Lung (tissue), 12 donors: ENCODE results near the gene RILP. TPM values are rescaled to one million over a fixed set of nuclear protein-coding genes. Genes with fewer than 3 reads are reported as not detected.

ENCODE experiments used
- ATAC-seq: fragments of 200-7000 bp; cut with Tn5 transposase; one replicate; pipeline ENCODE4 v1.9.1; 2020; ENCODE audit warnings: moderate number of reproducible peaks; ENCODE audit not compliant: insufficient read depth, low FRiP score
- DNase-seq, 3 donors: peaks; one replicate each; pipeline ENCODE4 v3.0.0-alpha.2; 2013 to 2017
- H3K27ac ChIP-seq, 2 donors: one replicate each; pipeline ENCODE4 v1.5.1; 2013; ENCODE audit warnings: mild to moderate bottlenecking in 2 of 2, moderate library complexity in 2 of 2, control low read depth in 1 of 2, inconsistent platforms in 1 of 2, low read depth in 1 of 2, low read length in 1 of 2
- H3K27me3 ChIP-seq, 3 donors: one replicate each; pipeline ENCODE4 v1.5.1; 2013; ENCODE audit warnings: low read length in 2 of 3; ENCODE audit not compliant: control insufficient read depth in 3 of 3, insufficient read depth in 3 of 3
- H3K36me3 ChIP-seq, 4 donors: one replicate each; pipeline ENCODE4 v1.5.1; 2013; ENCODE audit warnings: low read length in 4 of 4, mild to moderate bottlenecking in 1 of 4, moderate library complexity in 1 of 4; ENCODE audit not compliant: control insufficient read depth in 4 of 4, insufficient read depth in 4 of 4
- H3K4me1 ChIP-seq, 5 donors: one replicate each; pipeline ENCODE4 v1.5.1; 2013; ENCODE audit warnings: low read length in 5 of 5, mild to moderate bottlenecking in 2 of 5, moderate library complexity in 1 of 5; ENCODE audit not compliant: control insufficient read depth in 5 of 5, insufficient read depth in 5 of 5
- H3K4me3 ChIP-seq: one replicate; pipeline ENCODE4 v1.5.1; 2013; ENCODE audit warnings: mild to moderate bottlenecking, control low read depth, moderate library complexity
- H3K9ac ChIP-seq, 2 donors: one replicate each; pipeline ENCODE4 v1.5.1; 2013; ENCODE audit warnings: low read length in 2 of 2, control low read depth in 1 of 2; ENCODE audit not compliant: insufficient read depth in 1 of 2
- H3K9me3 ChIP-seq, 4 donors: one replicate each; pipeline ENCODE4 v1.5.1; 2013; ENCODE audit warnings: low read length in 3 of 4, mild to moderate bottlenecking in 1 of 4, moderate library complexity in 1 of 4; ENCODE audit not compliant: control insufficient read depth in 4 of 4, insufficient read depth in 3 of 4
- CTCF ChIP-seq: IDR thresholded peaks from 2 replicates; pipeline ENCODE4 v1.5.1; 2012; ENCODE audit warnings: mild to moderate bottlenecking; ENCODE audit errors: control extremely low read depth, extremely low read depth
- WGBS, 2 donors: extraction: QIAGEN DNeasy Blood & Tissue Kit; methylation state at CpG; one replicate each; pipeline ENCODE4 v1.1.7; 2013; 5-methylcytosine and 5-hydroxymethylcytosine counted together
- polyA plus RNA-seq, 2 donors: library from polyadenylated mRNA; stranded (reverse); fragments of 200-250 nt; gene quantifications; one replicate each; pipeline ENCODE4 v1.2.1, GENCODE V29; 2013
- total RNA-seq, 2 donors: library from RNA; depleted of rRNA in 1 of 2; stranded (reverse); fragments of >200 nt in 1 of 2; gene quantifications; one replicate each; pipeline ENCODE4 v1.2.1, GENCODE V29; 2014 to 2021
- donor health status: control.
- donor health status: control.
- donor health status: Bipolar disorder and iron deficiency.
- donor health status: healthy.
- donor health status: DM: yes; HTN: yes; CAD: no.

The RILP gene
- total and polyA plus RNA-seq, 4 donors: 23.1 to 46.3 (median 32.4) TPM

GRCh38 chr17:1626333-1626732, 23.3 kb downstream of the RILP start:
- Histone ChIP-seq H3K27ac (peak overlapping the region in 1 of 2 donors; percentile 87), H3K9me3 (no peaks in the 10 kb centered on the region), H3K4me1 (peaks cover 0 to 27% (median 12%) of the 10 kb centered on the region in 5 donors), H3K27me3 (peaks cover 0 to 7% (median 0%) of the 10 kb centered on the region in 3 donors), H3K36me3 (peaks cover 0 to 2% (median under 1%) of the 10 kb centered on the region in 4 donors), H3K9ac (no peak overlapping the region), H3K4me3 (no peak overlapping the region)
- ATAC-seq: no peak
- TF ChIP-seq CTCF: no peak
- 42 to 61% methylated on average over 3 of the region's 3 CpGs for WGBS, 2 donors
- no peak for DNase-seq

- DNase-seq (no peak), ATAC-seq (no peak)
- Histone ChIP-seq H3K27me3 (peaks cover 0 to 6% (median 0%) of the 10 kb centered on the region in 3 donors), H3K9me3 (no peaks in the 10 kb centered on the region), H3K27ac (no peak overlapping the region), H3K4me3 (no peak overlapping the region), H3K4me1 (peaks cover 0 to 27% (median 12%) of the 10 kb centered on the region in 5 donors), H3K9ac (no peak overlapping the region), H3K36me3 (peaks cover 0 to 3% (median under 1%) of the 10 kb centered on the region in 4 donors)
- TF ChIP-seq CTCF: no peak
- WGBS, 2 donors: 73 to 76% methylated on average over 6 of the region's 6 CpGs
Observed at GRCh38 chr17:1625581-1625980, 24.1 kb downstream of the RILP start.

- peaks cover 0 to under 1% (median 0%) of the 10 kb centered on the region in 3 donors for H3K27me3 ChIP-seq
- H3K4me1 ChIP-seq: peaks cover 0 to 27% (median 11%) of the 10 kb centered on the region in 5 donors
- H3K27ac ChIP-seq: no peak overlapping the region
- no peak for TF ChIP-seq CTCF
- peaks cover 0 to 3% (median under 1%) of the 10 kb centered on the region in 4 donors for H3K36me3 ChIP-seq
- no peak overlapping the region for H3K4me3 ChIP-seq
- WGBS, 2 donors: 39 to 67% methylated on average over 14 of the region's 14 CpGs
- H3K9me3 ChIP-seq: no peaks in the 10 kb centered on the region
- H3K9ac ChIP-seq: no peak overlapping the region
- DNase-seq (no peak), ATAC-seq (no peak)
Observed at GRCh38 chr17:1625053-1625452, 24.6 kb downstream of the RILP start.

GRCh38 chr17:1624650-1625049, 25.0 kb downstream of the RILP start:
- H3K4me3 ChIP-seq: no peak overlapping the region
- no peak for ATAC-seq
- H3K4me1 ChIP-seq: peaks cover 0 to 25% (median 11%) of the 10 kb centered on the region in 5 donors
- H3K9ac ChIP-seq: no peak overlapping the region
- H3K9me3 ChIP-seq: no peaks in the 10 kb centered on the region
- no peak for DNase-seq
- H3K27me3 ChIP-seq: no peaks in the 10 kb centered on the region
- peaks cover 0 to 4% (median under 1%) of the 10 kb centered on the region in 4 donors for H3K36me3 ChIP-seq
- TF ChIP-seq CTCF: no peak
- no peak overlapping the region for H3K27ac ChIP-seq
- whole genome bisulfite sequencing, 2 donors: 86 to 87% methylated on average over 12 of the region's 12 CpGs
